HCT116 (cell line): ENCODE measurements around the gene CDH10. TPM values are rescaled to one million over a fixed set of nuclear protein-coding genes. Genes with fewer than 3 reads are reported as not detected.

Experiments used
- ATAC-seq: fragments of 200-7000 bp; cut with Tn5 transposase; 2 replicates; pipeline ENCODE4 v1.9.1; 2020; ENCODE audit warnings: mild to moderate bottlenecking, moderate library complexity
- BruUV-seq: library from RNA; stranded (reverse); fragments of 400-500 nt; replicated peaks from 2 replicates; lab custom pipeline; 2021; lab: Mats Ljungman, UMichigan
- CTCF ChIA-PET: fragments of 300-600 bp; sonication (Branson Sonifier 250); formaldehyde crosslinking; loops from one replicate; lab custom pipeline; 2021; ENCODE audit warnings: antibody characterized with exemption; lab: Charles Lee
- POLR2A ChIA-PET: fragments of 300-600, 350-600 bp; sonication (Branson Sonifier 250); formaldehyde crosslinking; loops from one replicate; lab custom pipeline; 2021; ENCODE audit warnings: antibody characterized with exemption; lab: Charles Lee
- RAD21 ChIA-PET, 2 experiments: fragments of 300-600 bp; sonication (Branson Sonifier 250); formaldehyde crosslinking; loops; one replicate each; lab custom pipeline; 2023; ENCODE audit warnings: low total read pairs in 2 of 2; ENCODE audit not compliant: uncharacterized antibody in 2 of 2, unreplicated experiment in 2 of 2, low non-redundant PET in 1 of 2; lab: Charles Lee
- DNase-seq: peaks from one replicate; pipeline ENCODE4 v3.0.0-alpha.2; 2010; ENCODE audit warnings: low read depth, low spot score
- H2AFZ ChIP-seq: fragments of 200-600 bp; shearing (Covaris generic), sonication (generic); 2 replicates; pipeline ENCODE4 v1.6.1; 2017; ENCODE audit warnings: low read depth, mixed run types, mixed read lengths, antibody characterized with exemption, low read length; ENCODE audit not compliant: poor library complexity, severe bottlenecking
- H3K27ac ChIP-seq: 2 replicates; pipeline ENCODE4 v1.5.1; 2012; ENCODE audit warnings: low read depth, low read length
- H3K27me3 ChIP-seq: fragments of 200-600 bp; sonication (generic); 2 replicates; pipeline ENCODE4 v1.6.1; 2016; ENCODE audit warnings: mixed run types, low read length, mixed read lengths; ENCODE audit not compliant: insufficient read depth
- H3K36me3 ChIP-seq, 2 experiments: fragments of 200-500 bp in 1 of 2; fragments of 200-600 bp in 1 of 2; sonication (Bioruptor generic) in 1 of 2; sonication (generic) in 1 of 2; 2 replicates each; pipeline versions ENCODE4 v1.5.1 to v1.6.1; 2014 to 2016; ENCODE audit warnings: low read length in 2 of 2, inconsistent platforms in 1 of 2, mixed read lengths in 1 of 2, mixed run types in 1 of 2; ENCODE audit not compliant: insufficient read depth in 2 of 2, control insufficient read depth in 1 of 2
- H3K4me1 ChIP-seq, 2 experiments: fragments of 200-600 bp in 1 of 2; sonication (generic) in 1 of 2; 2 replicates each; pipeline versions ENCODE4 v1.5.1 to v1.6.1; 2012 to 2017; ENCODE audit warnings: low read length in 2 of 2, inconsistent platforms in 1 of 2, mild to moderate bottlenecking in 1 of 2, mixed read lengths in 1 of 2, mixed run types in 1 of 2, moderate library complexity in 1 of 2; ENCODE audit not compliant: insufficient read depth in 2 of 2, control insufficient read depth in 1 of 2
- H3K4me2 ChIP-seq: fragments of 200-600 bp; sonication (generic); 2 replicates; pipeline ENCODE4 v1.6.1; 2017; ENCODE audit warnings: mixed run types, low read length, mixed read lengths
- H3K4me3 ChIP-seq, 2 experiments: fragments of 200-600 bp in 1 of 2; sonication (generic) in 1 of 2; replicated peaks in 1 of 2; 2 replicates each; pipeline ENCODE4 v1.5.1; 2011 to 2016; ENCODE audit warnings: low read length in 2 of 2, control low read depth in 1 of 2, low read depth in 1 of 2, mild to moderate bottlenecking in 1 of 2, mixed read lengths in 1 of 2, mixed run types in 1 of 2
- H3K79me2 ChIP-seq: fragments of 200-600 bp; sonication (generic); 2 replicates; pipeline ENCODE4 v1.6.1; 2017; ENCODE audit warnings: mild to moderate bottlenecking, mixed run types, low read length, moderate library complexity, mixed read lengths; ENCODE audit not compliant: insufficient read depth
- H3K9ac ChIP-seq: fragments of 200-600 bp; sonication (generic); 2 replicates; pipeline ENCODE4 v1.6.1; 2016; ENCODE audit warnings: low read length, mixed read lengths
- H3K9me2 ChIP-seq: fragments of 200-600 bp; sonication (generic), shearing (Covaris generic); 2 replicates; pipeline ENCODE4 v1.6.1; 2017; ENCODE audit warnings: mixed run types, mild to moderate bottlenecking, moderate library complexity; ENCODE audit not compliant: insufficient read depth
- H3K9me3 ChIP-seq, 2 experiments: fragments of 200-500 bp in 1 of 2; fragments of 200-600 bp in 1 of 2; sonication (Bioruptor generic) in 1 of 2; sonication (generic) in 1 of 2; 2 replicates each; pipeline ENCODE4 v1.6.1; 2014 to 2017; ENCODE audit warnings: low read length in 2 of 2, mixed read lengths in 2 of 2, inconsistent platforms in 1 of 2, low read depth in 1 of 2, mild to moderate bottlenecking in 1 of 2, mixed run types in 1 of 2, moderate library complexity in 1 of 2; ENCODE audit not compliant: control insufficient read depth in 1 of 2, insufficient read depth in 1 of 2
- H4K20me1 ChIP-seq: fragments of 200-600 bp; sonication (generic), shearing (Covaris generic); 2 replicates; pipeline ENCODE4 v1.6.1; 2017; ENCODE audit warnings: mixed run types, mild to moderate bottlenecking, moderate library complexity; ENCODE audit not compliant: insufficient read depth
- EGR1 ChIP-seq: IDR thresholded peaks from 2 replicates; pipeline ENCODE4 v1.6.1; 2012; ENCODE audit warnings: low read depth
- ELF1 ChIP-seq: IDR thresholded peaks from 2 replicates; pipeline ENCODE4 v1.6.1; 2012; ENCODE audit warnings: low read depth, borderline replicate concordance
- EZH2 ChIP-seq: fragments of 200-600 bp; sonication (generic); IDR thresholded peaks from 2 replicates; pipeline ENCODE4 v1.6.1; 2017; ENCODE audit warnings: antibody characterized with exemption, mixed run types
- EZH2phosphoT487 ChIP-seq: fragments of 200-600 bp; IDR thresholded peaks from 2 replicates; pipeline ENCODE4 v1.6.1; 2018; ENCODE audit warnings: antibody characterized with exemption, borderline replicate concordance
- FOSL1 ChIP-seq: IDR thresholded peaks from 2 replicates; pipeline ENCODE4 v1.6.1; 2012; ENCODE audit warnings: low read depth
- JUND ChIP-seq: IDR thresholded peaks from 2 replicates; pipeline ENCODE4 v1.6.1; 2012
- POLR2A ChIP-seq: IDR thresholded peaks from 2 replicates; pipeline ENCODE4 v1.7.0; 2011; ENCODE audit warnings: borderline replicate concordance; ENCODE audit not compliant: insufficient read depth, insufficient read length; ENCODE audit errors: extremely low read depth
- POLR2AphosphoS5 ChIP-seq: IDR thresholded peaks from 2 replicates; pipeline ENCODE4 v1.6.1; 2011; ENCODE audit warnings: mild to moderate bottlenecking, low read depth, low read length, moderate library complexity
- SIN3A ChIP-seq: IDR thresholded peaks from 2 replicates; pipeline ENCODE4 v1.6.1; 2012; ENCODE audit warnings: low read depth
- SRF ChIP-seq: IDR thresholded peaks from 2 replicates; pipeline ENCODE4 v1.6.1; 2012; ENCODE audit warnings: low read depth
- TCF7L2 ChIP-seq: IDR thresholded peaks from 2 replicates; pipeline ENCODE4 v1.7.0; 2011; ENCODE audit warnings: borderline replicate concordance, inconsistent platforms; ENCODE audit not compliant: insufficient read depth, insufficient read length; ENCODE audit errors: extremely low read depth
- ZBTB33 ChIP-seq: IDR thresholded peaks from 2 replicates; pipeline ENCODE4 v1.6.1; 2011; ENCODE audit warnings: mild to moderate bottlenecking, low read length, moderate library complexity; ENCODE audit not compliant: insufficient replicate concordance; ENCODE audit errors: extremely low read depth
- ZFX ChIP-seq: fragments of 450-650 bp; IDR thresholded peaks from 2 replicates; pipeline ENCODE4 v1.6.1; 2017
- ZNF274 ChIP-seq: fragments of 200-500 bp; sonication (Bioruptor generic); IDR thresholded peaks from 2 replicates; pipeline ENCODE4 v1.6.1; 2014; ENCODE audit warnings: mild to moderate bottlenecking, low read depth, low read length, inconsistent platforms
- intact Hi-C: fragments of 100-400 bp; cut with micrococcal nuclease; formaldehyde crosslinking; loops from 2 replicates; pipeline ENCODE4 v1.10.0; 2022
- total RNA-seq: library from RNA; stranded (reverse); gene quantifications from one replicate; pipeline ENCODE4 v1.2.1, GENCODE V29; 2021; ENCODE audit not compliant: unreplicated experiment
- TF ChIP-seq, protein P1 (sequence below): IDR thresholded peaks from 2 replicates; pipeline ENCODE4 v1.6.1; 2012
- TF ChIP-seq, protein P2 (sequence below), 3 experiments: fragments of 200-600 bp in 1 of 3; sonication (generic) in 1 of 3; IDR thresholded peaks in 2 of 3; conservative IDR thresholded peaks in 1 of 3; 2 replicates each; pipeline ENCODE4 v1.5.1; 2012 to 2017; ENCODE audit warnings: low read depth in 2 of 3, low read length in 2 of 3, antibody characterized with exemption in 1 of 3, borderline replicate concordance in 1 of 3, control low read depth in 1 of 3, mild to moderate bottlenecking in 1 of 3, mixed read lengths in 1 of 3, mixed run types in 1 of 3, moderate library complexity in 1 of 3; ENCODE audit not compliant: insufficient read depth in 1 of 3
- TF ChIP-seq, protein P3 (sequence below): IDR thresholded peaks from 2 replicates; pipeline ENCODE4 v1.6.1; 2012; ENCODE audit warnings: low read depth

Gene CDH10
- total RNA-seq, 1 experiment from 2014 or later: not detected

GRCh38 chr5:24547132-24547531 lies 97.6 kb downstream of the CDH10 start:
- Histone ChIP-seq H3K9me3 (peaks cover 11 to 20% of the 10 kb centered on the region in 2 experiments; a peak in 2 of 4 replicates), H3K79me2 (no peaks in the 10 kb centered on the region), H3K9ac (no peak overlapping the region), H3K4me2 (no peak overlapping the region), H3K4me1 (no peaks in the 10 kb centered on the region), H4K20me1 (no peaks in the 10 kb centered on the region; the same call in 1 of the 2 replicates), H3K27ac (no peak overlapping the region), H3K9me2 (no peaks in the 10 kb centered on the region), H2AFZ (no peak overlapping the region), H3K4me3 (no peak overlapping the region), H3K36me3 (no peaks in the 10 kb centered on the region), H3K27me3 (no peaks in the 10 kb centered on the region)
- intact Hi-C loops: no loop called here
- ChIA-PET RAD21 (no interaction called here), POLR2A (no interaction called here), CTCF (no interaction called here)
- TF ChIP-seq ZNF274: no peak
- no peak for TF ChIP-seq FOSL1
- TF ChIP-seq POLR2A: no peak
- TF ChIP-seq, protein P1, sequence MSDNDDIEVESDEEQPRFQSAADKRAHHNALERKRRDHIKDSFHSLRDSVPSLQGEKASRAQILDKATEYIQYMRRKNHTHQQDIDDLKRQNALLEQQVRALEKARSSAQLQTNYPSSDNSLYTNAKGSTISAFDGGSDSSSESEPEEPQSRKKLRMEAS: no peak
- no peak for TF ChIP-seq EZH2phosphoT487
- no peak for TF ChIP-seq SRF
- TF ChIP-seq TCF7L2: no peak
- TF ChIP-seq ELF1: no peak
- TF ChIP-seq, protein P2, sequence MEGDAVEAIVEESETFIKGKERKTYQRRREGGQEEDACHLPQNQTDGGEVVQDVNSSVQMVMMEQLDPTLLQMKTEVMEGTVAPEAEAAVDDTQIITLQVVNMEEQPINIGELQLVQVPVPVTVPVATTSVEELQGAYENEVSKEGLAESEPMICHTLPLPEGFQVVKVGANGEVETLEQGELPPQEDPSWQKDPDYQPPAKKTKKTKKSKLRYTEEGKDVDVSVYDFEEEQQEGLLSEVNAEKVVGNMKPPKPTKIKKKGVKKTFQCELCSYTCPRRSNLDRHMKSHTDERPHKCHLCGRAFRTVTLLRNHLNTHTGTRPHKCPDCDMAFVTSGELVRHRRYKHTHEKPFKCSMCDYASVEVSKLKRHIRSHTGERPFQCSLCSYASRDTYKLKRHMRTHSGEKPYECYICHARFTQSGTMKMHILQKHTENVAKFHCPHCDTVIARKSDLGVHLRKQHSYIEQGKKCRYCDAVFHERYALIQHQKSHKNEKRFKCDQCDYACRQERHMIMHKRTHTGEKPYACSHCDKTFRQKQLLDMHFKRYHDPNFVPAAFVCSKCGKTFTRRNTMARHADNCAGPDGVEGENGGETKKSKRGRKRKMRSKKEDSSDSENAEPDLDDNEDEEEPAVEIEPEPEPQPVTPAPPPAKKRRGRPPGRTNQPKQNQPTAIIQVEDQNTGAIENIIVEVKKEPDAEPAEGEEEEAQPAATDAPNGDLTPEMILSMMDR (IDR thresholded peaks at IDR 0.05 in 2 of 3, conservative IDR thresholded peaks at IDR 0.05 in 1 of 3; ENCODE audit: borderline replicate concordance in 1 of 3, insufficient read depth in 1 of 3, low read depth in 2 of 3, low read length in 2 of 3): no peak
- no peak for TF ChIP-seq POLR2AphosphoS5
- no peak for TF ChIP-seq SIN3A
- TF ChIP-seq, protein P3, sequence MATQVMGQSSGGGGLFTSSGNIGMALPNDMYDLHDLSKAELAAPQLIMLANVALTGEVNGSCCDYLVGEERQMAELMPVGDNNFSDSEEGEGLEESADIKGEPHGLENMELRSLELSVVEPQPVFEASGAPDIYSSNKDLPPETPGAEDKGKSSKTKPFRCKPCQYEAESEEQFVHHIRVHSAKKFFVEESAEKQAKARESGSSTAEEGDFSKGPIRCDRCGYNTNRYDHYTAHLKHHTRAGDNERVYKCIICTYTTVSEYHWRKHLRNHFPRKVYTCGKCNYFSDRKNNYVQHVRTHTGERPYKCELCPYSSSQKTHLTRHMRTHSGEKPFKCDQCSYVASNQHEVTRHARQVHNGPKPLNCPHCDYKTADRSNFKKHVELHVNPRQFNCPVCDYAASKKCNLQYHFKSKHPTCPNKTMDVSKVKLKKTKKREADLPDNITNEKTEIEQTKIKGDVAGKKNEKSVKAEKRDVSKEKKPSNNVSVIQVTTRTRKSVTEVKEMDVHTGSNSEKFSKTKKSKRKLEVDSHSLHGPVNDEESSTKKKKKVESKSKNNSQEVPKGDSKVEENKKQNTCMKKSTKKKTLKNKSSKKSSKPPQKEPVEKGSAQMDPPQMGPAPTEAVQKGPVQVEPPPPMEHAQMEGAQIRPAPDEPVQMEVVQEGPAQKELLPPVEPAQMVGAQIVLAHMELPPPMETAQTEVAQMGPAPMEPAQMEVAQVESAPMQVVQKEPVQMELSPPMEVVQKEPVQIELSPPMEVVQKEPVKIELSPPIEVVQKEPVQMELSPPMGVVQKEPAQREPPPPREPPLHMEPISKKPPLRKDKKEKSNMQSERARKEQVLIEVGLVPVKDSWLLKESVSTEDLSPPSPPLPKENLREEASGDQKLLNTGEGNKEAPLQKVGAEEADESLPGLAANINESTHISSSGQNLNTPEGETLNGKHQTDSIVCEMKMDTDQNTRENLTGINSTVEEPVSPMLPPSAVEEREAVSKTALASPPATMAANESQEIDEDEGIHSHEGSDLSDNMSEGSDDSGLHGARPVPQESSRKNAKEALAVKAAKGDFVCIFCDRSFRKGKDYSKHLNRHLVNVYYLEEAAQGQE: no peak
- no peak for TF ChIP-seq EGR1
- no peak for TF ChIP-seq ZBTB33
- TF ChIP-seq ZFX: no peak
- TF ChIP-seq JUND: no peak
- TF ChIP-seq EZH2: no peak
- BruUV-seq: no TSS peak
- ATAC-seq (no peak), DNase-seq (no peak)
